ENCODE measurements around the gene SMIM24. TPM values are rescaled to one million over a fixed set of nuclear protein-coding genes. Genes with fewer than 3 reads are reported as not detected.

The SMIM24 gene
- total and polyA plus RNA-seq, 9 of the 15 experiments (the other 6 are each of a cell fraction or from before 2014, with no cell fraction given) = 0.45 to 12.3 (median 1.4) TPM; not detected in 1

- TF ChIP-seq ZBTB43 (CRISPR knock-in tag; IDR thresholded peaks at IDR 0.05) (no peak), RB1 (IDR thresholded peaks at IDR 0.05; ENCODE audit: low read depth) (no peak; the same call in 1 of the 2 replicates), ZNF134 (CRISPR knock-in tag; conservative IDR thresholded peaks at IDR 0.05) (no peak), CHCHD3 (CRISPR knock-in tag; IDR thresholded peaks at IDR 0.05) (0 out of 2 replicates have a peak, but pooled peaks have one; percentile 28), NR2C1 (IDR thresholded peaks at IDR 0.05) (no peak), NR2C1 (tag; IDR thresholded peaks at IDR 0.05) (no peak), ZBTB40 (IDR thresholded peaks at IDR 0.05) (peak; percentile 92), ZBTB40 (CRISPR knock-in tag; IDR thresholded peaks at IDR 0.05) (no peak), ZNF354B (CRISPR knock-in tag; IDR thresholded peaks at IDR 0.05) (no peak), CHD4 (IDR thresholded peaks at IDR 0.05; ENCODE audit: insufficient read depth, insufficient replicate concordance, low read depth, low read length, poor library complexity, severe bottlenecking) (no peak), GMEB1 (CRISPR knock-in tag; IDR thresholded peaks at IDR 0.05) (peak; percentile 59; the same call in 1 of the 2 replicates), ZNF277 (CRISPR knock-in tag; IDR thresholded peaks at IDR 0.05; ENCODE audit: borderline replicate concordance) (no peak), PML (IDR thresholded peaks at IDR 0.05; ENCODE audit: low read length) (no peak)
Measured at GRCh38 chr19:3505598-3506383, 25.5 kb upstream of the SMIM24 start, which contains the start of gene FZR1 (continued).
